ENCODE measurements around the gene MTMR12. TPM values are rescaled to one million over a fixed set of nuclear protein-coding genes. Genes with fewer than 3 reads are reported as not detected.

Gene MTMR12
- total and polyA plus RNA-seq, 2 experiments from 2014 or later: 18.3 to 51.6 TPM

GRCh38 chr5:32299059-32299677 is 13.6 kb downstream of the MTMR12 start:
- Histone ChIP-seq H3K4me2 (no peak overlapping the region), H3K4me3 (no peak overlapping the region), H3K36me3 (ENCODE audit: insufficient read depth) (peaks cover 17% of the 10 kb centered on the region), H3K79me2 (replicated peaks; ENCODE audit: insufficient read depth) (peaks cover 100% of the 10 kb centered on the region), H3K9me2 (ENCODE audit: insufficient read depth) (no peaks in the 10 kb centered on the region), H3K27ac (ENCODE audit: low read depth) (peak overlapping the region; percentile 55; the same call in 1 of the 2 replicates), H3K27me3 (ENCODE audit: insufficient read depth) (no peaks in the 10 kb centered on the region), H3F3A (replicated peaks; ENCODE audit: low read depth) (no peaks in the 10 kb centered on the region), H4K20me1 (replicated peaks; ENCODE audit: insufficient read depth) (peaks cover 62% of the 10 kb centered on the region), H2AFZ (no peak overlapping the region), H3K4me1 (ENCODE audit: insufficient read depth) (peaks cover 39% of the 10 kb centered on the region)
- Mint-ChIP-seq H3K4me3 (no peak overlapping the region), H3K36me3 (ENCODE audit: low read depth) (peaks cover 25% of the 10 kb centered on the region), H3K9me3 (no peaks in the 10 kb centered on the region), H3K27me3 (ENCODE audit: insufficient read depth, low read depth, poor library complexity) (no peaks in the 10 kb centered on the region), H3K4me1 (peaks cover 48% of the 10 kb centered on the region), H3K27ac (no peak overlapping the region)
- DNase-seq (ENCODE audit: low spot score) (no peak), ATAC-seq (no peak)
- TF ChIP-seq STAT1 (IDR thresholded peaks at IDR 0.05; ENCODE audit: unreplicated experiment): no peak
- no peak for TF ChIP-seq ETS1 (IDR thresholded peaks at IDR 0.05)
- no peak for TF ChIP-seq EZH2 (IDR thresholded peaks at IDR 0.05; ENCODE audit: low read depth, unreplicated experiment)
- no peak for TF ChIP-seq REST (IDR thresholded peaks at IDR 0.05; ENCODE audit: unreplicated experiment)
- no peak for TF ChIP-seq ZNF462 (CRISPR knock-in tag; IDR thresholded peaks at IDR 0.05)
- TF ChIP-seq NANOG (IDR thresholded peaks at IDR 0.05; ENCODE audit: borderline replicate concordance): no peak
- no peak for TF ChIP-seq JUNB (IDR thresholded peaks at IDR 0.05; ENCODE audit: unreplicated experiment)
- no peak for TF ChIP-seq ZNF331 (CRISPR knock-in tag; IDR thresholded peaks at IDR 0.05; ENCODE audit: low read depth)
- no peak for TF ChIP-seq CREB1 (CRISPR knock-in tag; IDR thresholded peaks at IDR 0.05; ENCODE audit: low read depth)
- no peak for TF ChIP-seq EZH2phosphoT487 (IDR thresholded peaks at IDR 0.05; ENCODE audit: unreplicated experiment)
- no peak for TF ChIP-seq ZNF114 (CRISPR knock-in tag; IDR thresholded peaks at IDR 0.05)

Data from GM23338 (cell line).